DND-41 (cell line): ENCODE data around the gene ALG2.

ENCODE experiments used
- EZH2 ChIP-seq: IDR thresholded peaks from 3 replicates; pipeline ENCODE4 v1.6.1; 2012; ENCODE audit warnings: borderline replicate concordance, low read depth, mild to moderate bottlenecking, moderate library complexity, low read length, inconsistent platforms; ENCODE audit not compliant: severe bottlenecking
- TF ChIP-seq, protein P1 (sequence below): IDR thresholded peaks from 2 replicates; pipeline ENCODE4 v1.5.1; 2012; ENCODE audit warnings: borderline replicate concordance, low read length, moderate library complexity, mild to moderate bottlenecking; ENCODE audit not compliant: poor library complexity, severe bottlenecking; ENCODE audit errors: extremely low read depth

GRCh38 chr9:99265691-99266090 lies 43.9 kb upstream of the ALG2 start:
- TF ChIP-seq, protein P1, sequence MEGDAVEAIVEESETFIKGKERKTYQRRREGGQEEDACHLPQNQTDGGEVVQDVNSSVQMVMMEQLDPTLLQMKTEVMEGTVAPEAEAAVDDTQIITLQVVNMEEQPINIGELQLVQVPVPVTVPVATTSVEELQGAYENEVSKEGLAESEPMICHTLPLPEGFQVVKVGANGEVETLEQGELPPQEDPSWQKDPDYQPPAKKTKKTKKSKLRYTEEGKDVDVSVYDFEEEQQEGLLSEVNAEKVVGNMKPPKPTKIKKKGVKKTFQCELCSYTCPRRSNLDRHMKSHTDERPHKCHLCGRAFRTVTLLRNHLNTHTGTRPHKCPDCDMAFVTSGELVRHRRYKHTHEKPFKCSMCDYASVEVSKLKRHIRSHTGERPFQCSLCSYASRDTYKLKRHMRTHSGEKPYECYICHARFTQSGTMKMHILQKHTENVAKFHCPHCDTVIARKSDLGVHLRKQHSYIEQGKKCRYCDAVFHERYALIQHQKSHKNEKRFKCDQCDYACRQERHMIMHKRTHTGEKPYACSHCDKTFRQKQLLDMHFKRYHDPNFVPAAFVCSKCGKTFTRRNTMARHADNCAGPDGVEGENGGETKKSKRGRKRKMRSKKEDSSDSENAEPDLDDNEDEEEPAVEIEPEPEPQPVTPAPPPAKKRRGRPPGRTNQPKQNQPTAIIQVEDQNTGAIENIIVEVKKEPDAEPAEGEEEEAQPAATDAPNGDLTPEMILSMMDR: no peak
- no peak for TF ChIP-seq EZH2
